ENCODE measurements around the gene FBXL15. TPM values are rescaled to one million over a fixed set of nuclear protein-coding genes. Genes with fewer than 3 reads are reported as not detected.

The FBXL15 gene
- total RNA-seq, 2 donors from 2014 or later, result 9.7 to 11.4 TPM

GRCh38 chr10:102404361-102405107 is 16.1 kb upstream of the FBXL15 start:
- no peak overlapping the region for H3K4me3 ChIP-seq (ENCODE audit: low read length)
- Mint-ChIP-seq H3K4me1 (peaks cover 5% of the 10 kb centered on the region), H3K4me3 (no peak overlapping the region), H3K27me3 (ENCODE audit: insufficient read depth) (peaks cover 42% of the 10 kb centered on the region), H3K36me3 (ENCODE audit: low read depth) (peaks cover 17% of the 10 kb centered on the region), H3K9me3 (no peaks in the 10 kb centered on the region), H3K27ac (no peak overlapping the region)
- H3K27me3 ChIP-seq (ENCODE audit: control insufficient read depth, insufficient read depth, low read length, poor library complexity, severe bottlenecking), result peaks cover 29% of the 10 kb centered on the region
- no peaks in the 10 kb centered on the region for H3K9me3 ChIP-seq (ENCODE audit: control insufficient read depth, low read length)
- DNase-seq, result no peak
- no peak overlapping the region for H3K27ac ChIP-seq (ENCODE audit: low read depth, low read length)
- H3K36me3 ChIP-seq (ENCODE audit: control insufficient read depth, insufficient read depth, low read length), result peaks cover 19% of the 10 kb centered on the region
- H3K4me1 ChIP-seq (ENCODE audit: control insufficient read depth, insufficient read depth, low read length), result no peaks in the 10 kb centered on the region
- no peak overlapping the region for H3K9ac ChIP-seq (ENCODE audit: extremely low read depth, low read length, poor library complexity, severe bottlenecking)
- 90 to 96% methylated on average over 16 to 17 of the region's 17 CpGs for WGBS, 2 experiments (ENCODE audit: insufficient coverage in 1 of 2, insufficient read length in 1 of 2)
- no peak for TF ChIP-seq CTCF (conservative IDR thresholded peaks at IDR 0.05)

GRCh38 chr10:102405108-102405571 is 15.5 kb upstream of the FBXL15 start:
- H3K4me1 Mint-ChIP-seq, result peaks cover 11% of the 10 kb centered on the region
- H3K9ac ChIP-seq (ENCODE audit: extremely low read depth, low read length, poor library complexity, severe bottlenecking), result no peak overlapping the region
- peaks cover 15% of the 10 kb centered on the region for H3K36me3 ChIP-seq (ENCODE audit: control insufficient read depth, insufficient read depth, low read length)
- WGBS, 2 experiments (ENCODE audit: insufficient coverage in 1 of 2, insufficient read length in 1 of 2), result 92 to 95% methylated on average over 17 to 19 of the region's 19 CpGs
- H3K36me3 Mint-ChIP-seq (ENCODE audit: low read depth), result peaks cover 13% of the 10 kb centered on the region
- no peak for DNase-seq
- no peaks in the 10 kb centered on the region for H3K9me3 Mint-ChIP-seq
- H3K4me3 Mint-ChIP-seq, result no peak overlapping the region
- TF ChIP-seq CTCF (conservative IDR thresholded peaks at IDR 0.05), result no peak
- no peak overlapping the region for H3K27ac ChIP-seq (ENCODE audit: low read depth, low read length)
- no peaks in the 10 kb centered on the region for H3K9me3 ChIP-seq (ENCODE audit: control insufficient read depth, low read length)
- peaks cover 35% of the 10 kb centered on the region for H3K27me3 ChIP-seq (ENCODE audit: control insufficient read depth, insufficient read depth, low read length, poor library complexity, severe bottlenecking)
- no peak overlapping the region for H3K27ac Mint-ChIP-seq
- H3K27me3 Mint-ChIP-seq (ENCODE audit: insufficient read depth), result peaks cover 46% of the 10 kb centered on the region
- no peaks in the 10 kb centered on the region for H3K4me1 ChIP-seq (ENCODE audit: control insufficient read depth, insufficient read depth, low read length)
- no peak overlapping the region for H3K4me3 ChIP-seq (ENCODE audit: low read length)

GRCh38 chr10:102405632-102406031 is 15.0 kb upstream of the FBXL15 start:
- H3K9me3 ChIP-seq (ENCODE audit: control insufficient read depth, low read length), result no peaks in the 10 kb centered on the region
- no peak overlapping the region for H3K4me3 Mint-ChIP-seq
- H3K4me3 ChIP-seq (ENCODE audit: low read length), result no peak overlapping the region
- no peak overlapping the region for H3K27ac ChIP-seq (ENCODE audit: low read depth, low read length)
- H3K27me3 ChIP-seq (ENCODE audit: control insufficient read depth, insufficient read depth, low read length, poor library complexity, severe bottlenecking), result peaks cover 40% of the 10 kb centered on the region
- WGBS, 2 experiments (ENCODE audit: insufficient coverage in 1 of 2, insufficient read length in 1 of 2), result 90 to 93% methylated on average over 2 to 6 of the region's 6 CpGs
- peaks cover 10% of the 10 kb centered on the region for H3K36me3 ChIP-seq (ENCODE audit: control insufficient read depth, insufficient read depth, low read length)
- no peak for DNase-seq
- no peak for TF ChIP-seq CTCF (conservative IDR thresholded peaks at IDR 0.05)
- peaks cover 13% of the 10 kb centered on the region for H3K4me1 Mint-ChIP-seq
- H3K9ac ChIP-seq (ENCODE audit: extremely low read depth, low read length, poor library complexity, severe bottlenecking), result no peak overlapping the region
- no peaks in the 10 kb centered on the region for H3K9me3 Mint-ChIP-seq
- H3K27me3 Mint-ChIP-seq (ENCODE audit: insufficient read depth), result peaks cover 47% of the 10 kb centered on the region
- peaks cover 8% of the 10 kb centered on the region for H3K36me3 Mint-ChIP-seq (ENCODE audit: low read depth)
- H3K4me1 ChIP-seq (ENCODE audit: control insufficient read depth, insufficient read depth, low read length), result no peaks in the 10 kb centered on the region
- H3K27ac Mint-ChIP-seq, result no peak overlapping the region
